SHP77 treated with DMSO at 0.1 percent for 48 hours (cell line): ENCODE measurements around the gene GPR142.

Source experiments
- DNase-seq: peaks from one replicate; lab custom pipeline; 2025; lab: John Stamatoyannopoulos, UW

The GPR142 gene

GRCh38 chr17:74345433-74346241 is 21.7 kb upstream of the GPR142 start:
- no peak for DNase-seq

GRCh38 chr17:74347646-74348045 is 19.7 kb upstream of the GPR142 start:
- DNase-seq: no peak

GRCh38 chr17:74349120-74349519 is 18.2 kb upstream of the GPR142 start:
- no peak for DNase-seq

- no peak for DNase-seq
Measured at GRCh38 chr17:74350486-74350885, 16.8 kb upstream of the GPR142 start.

GRCh38 chr17:74351552-74352210 is 15.6 kb upstream of the GPR142 start:
- no peak for DNase-seq

GRCh38 chr17:74353446-74354060 is 13.8 kb upstream of the GPR142 start:
- DNase-seq: no peak

- DNase-seq: no peak
Measured at GRCh38 chr17:74354123-74354522, 13.2 kb upstream of the GPR142 start.

GRCh38 chr17:74354561-74354960 is 12.7 kb upstream of the GPR142 start:
- DNase-seq: no peak

GRCh38 chr17:74355065-74355464 is 12.2 kb upstream of the GPR142 start:
- no peak for DNase-seq

GRCh38 chr17:74356646-74357465 is 10.4 kb upstream of the GPR142 start:
- DNase-seq: no peak

- DNase-seq: no peak
Measured at GRCh38 chr17:74357466-74357809, 9.9 kb upstream of the GPR142 start.

GRCh38 chr17:74358697-74359096 is 8.6 kb upstream of the GPR142 start:
- no peak for DNase-seq

GRCh38 chr17:74359916-74360315 is 7.4 kb upstream of the GPR142 start:
- no peak for DNase-seq

- DNase-seq: no peak
Measured at GRCh38 chr17:74360899-74361229, 6.4 kb upstream of the GPR142 start.

- peak; percentile 59 for DNase-seq
Measured at GRCh38 chr17:74361230-74362068, 5.9 kb upstream of the GPR142 start, which contains the start of gene BTBD17. Gene BTBD17 (minus strand): TSS chr17:74361868. CDS start chr17:74361819, 49 bp downstream.

- DNase-seq: no peak
Measured at GRCh38 chr17:74362069-74362405, 5.3 kb upstream of the GPR142 start.

GRCh38 chr17:74362810-74363498 is 4.4 kb upstream of the GPR142 start:
- DNase-seq: no peak

- peak; percentile 34 for DNase-seq
Measured at GRCh38 chr17:74368341-74369081, 1.2 kb downstream of the GPR142 start.

- DNase-seq: no peak
Measured at GRCh38 chr17:74369221-74369620, 1.9 kb downstream of the GPR142 start.
